Osteoblast (primary cell): ENCODE measurements around the gene LRMDA. TPM values are rescaled to one million over a fixed set of nuclear protein-coding genes. Genes with fewer than 3 reads are reported as not detected.

Experiments
- DNase-seq: peaks from one replicate; pipeline ENCODE4 v3.0.0; 2011; ENCODE audit warnings: low spot score, mixed read lengths; ENCODE audit not compliant: insufficient read length; ENCODE audit errors: missing footprints
- H2AFZ ChIP-seq: 2 replicates; pipeline ENCODE4 v1.6.0; 2011; ENCODE audit warnings: mild to moderate bottlenecking, low read length
- H3K27ac ChIP-seq: 2 replicates; pipeline ENCODE4 v1.5.1; 2011; ENCODE audit warnings: mild to moderate bottlenecking, low read depth, low read length, moderate library complexity
- H3K27me3 ChIP-seq: 2 replicates; pipeline ENCODE4 v1.6.0; 2012; ENCODE audit warnings: mild to moderate bottlenecking, control low read depth, inconsistent platforms, low read length, moderate library complexity; ENCODE audit not compliant: insufficient read depth
- H3K36me3 ChIP-seq: 2 replicates; pipeline ENCODE4 v1.5.1; 2011; ENCODE audit warnings: mild to moderate bottlenecking, low read length, control low read depth, moderate library complexity; ENCODE audit not compliant: insufficient read depth
- H3K4me1 ChIP-seq: 2 replicates; pipeline ENCODE4 v1.5.1; 2011; ENCODE audit warnings: mild to moderate bottlenecking, low read length, control low read depth, moderate library complexity; ENCODE audit not compliant: insufficient read depth
- H3K4me2 ChIP-seq: 2 replicates; pipeline ENCODE4 v1.6.0; 2011; ENCODE audit warnings: mild to moderate bottlenecking, low read length; ENCODE audit not compliant: insufficient read depth
- H3K4me3 ChIP-seq: fragments of 200-600 bp; sonication (generic); 3 replicates; pipeline ENCODE4 v1.5.1; 2012; ENCODE audit warnings: mild to moderate bottlenecking, low read length, inconsistent platforms; ENCODE audit not compliant: insufficient read depth
- H3K79me2 ChIP-seq: 2 replicates; pipeline ENCODE4 v1.6.0; 2012; ENCODE audit warnings: mild to moderate bottlenecking, low read length, control low read depth, inconsistent platforms; ENCODE audit not compliant: insufficient read depth
- H3K9me3 ChIP-seq: 2 replicates; pipeline ENCODE4 v1.5.1; 2011; ENCODE audit warnings: low read depth, low read length, control low read depth
- H4K20me1 ChIP-seq: 2 replicates; pipeline ENCODE4 v1.6.0; 2012; ENCODE audit warnings: mild to moderate bottlenecking, low read length, control low read depth; ENCODE audit not compliant: insufficient read depth
- CTCF ChIP-seq: IDR thresholded peaks from 2 replicates; pipeline ENCODE4 v1.5.1; 2011; ENCODE audit warnings: mild to moderate bottlenecking, low read depth, low read length, moderate library complexity; ENCODE audit errors: extremely low read depth
- total RNA-seq: library from RNA; depleted of rRNA; stranded (reverse); fragments of >200 nt; gene quantifications from 2 replicates; pipeline ENCODE4 v1.2.3, GENCODE V29; 2012

Gene LRMDA
- total RNA-seq, 1 donor: 18.5 TPM

- no peaks in the 10 kb centered on the region for H4K20me1 ChIP-seq
- H3K4me1 ChIP-seq: no peaks in the 10 kb centered on the region
- no peak overlapping the region for H2AFZ ChIP-seq
- no peak for TF ChIP-seq CTCF
- H3K4me2 ChIP-seq: no peak overlapping the region
- no peaks in the 10 kb centered on the region for H3K79me2 ChIP-seq
- H3K27me3 ChIP-seq: peaks cover 8% of the 10 kb centered on the region
- no peaks in the 10 kb centered on the region for H3K36me3 ChIP-seq
- H3K27ac ChIP-seq: no peak overlapping the region
- DNase-seq: no peak
- H3K4me3 ChIP-seq: no peak overlapping the region
- H3K9me3 ChIP-seq: no peaks in the 10 kb centered on the region
These were observed 288.7 kb downstream of the LRMDA start for GRCh38 chr10:75720157-75720556.

GRCh38 chr10:75722020-75722419, 290.6 kb downstream of the LRMDA start:
- no peak for TF ChIP-seq CTCF
- Histone ChIP-seq H3K4me3 (no peak overlapping the region), H4K20me1 (peaks cover 2% of the 10 kb centered on the region), H2AFZ (no peak overlapping the region), H3K9me3 (no peaks in the 10 kb centered on the region), H3K4me2 (no peak overlapping the region), H3K79me2 (no peaks in the 10 kb centered on the region), H3K27me3 (peaks cover 12% of the 10 kb centered on the region), H3K36me3 (no peaks in the 10 kb centered on the region), H3K27ac (no peak overlapping the region), H3K4me1 (no peaks in the 10 kb centered on the region)
- no peak for DNase-seq

DNA sequence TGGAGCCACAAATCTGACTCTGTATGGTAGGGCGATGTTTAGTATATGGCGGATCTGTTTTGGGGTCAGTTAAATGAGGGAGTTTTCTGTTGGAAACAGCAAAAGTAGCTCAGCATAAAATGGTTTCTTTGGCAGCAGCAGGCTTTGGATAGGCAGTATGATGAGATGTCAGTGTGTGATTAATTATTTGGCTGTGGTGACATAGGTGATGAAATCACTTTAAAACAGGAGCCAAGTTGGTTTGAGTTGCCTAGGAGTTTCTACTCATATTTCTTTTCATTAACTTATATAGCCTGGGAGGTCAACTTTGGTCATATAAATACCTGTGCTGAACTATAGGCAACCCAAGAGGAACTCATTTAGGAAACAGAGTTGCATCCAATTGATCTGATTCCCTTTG, 291.2 kb downstream of the LRMDA start:
- no peak overlapping the region for H2AFZ ChIP-seq
- DNase-seq: no peak
- H3K36me3 ChIP-seq: no peaks in the 10 kb centered on the region
- no peak for TF ChIP-seq CTCF
- H3K27me3 ChIP-seq: peaks cover 12% of the 10 kb centered on the region
- H3K4me3 ChIP-seq: no peak overlapping the region
- H3K9me3 ChIP-seq: no peaks in the 10 kb centered on the region
- no peaks in the 10 kb centered on the region for H3K79me2 ChIP-seq
- no peak overlapping the region for H3K4me2 ChIP-seq
- no peaks in the 10 kb centered on the region for H3K4me1 ChIP-seq
- H3K27ac ChIP-seq: no peak overlapping the region
- H4K20me1 ChIP-seq: peaks cover 2% of the 10 kb centered on the region

DNA sequence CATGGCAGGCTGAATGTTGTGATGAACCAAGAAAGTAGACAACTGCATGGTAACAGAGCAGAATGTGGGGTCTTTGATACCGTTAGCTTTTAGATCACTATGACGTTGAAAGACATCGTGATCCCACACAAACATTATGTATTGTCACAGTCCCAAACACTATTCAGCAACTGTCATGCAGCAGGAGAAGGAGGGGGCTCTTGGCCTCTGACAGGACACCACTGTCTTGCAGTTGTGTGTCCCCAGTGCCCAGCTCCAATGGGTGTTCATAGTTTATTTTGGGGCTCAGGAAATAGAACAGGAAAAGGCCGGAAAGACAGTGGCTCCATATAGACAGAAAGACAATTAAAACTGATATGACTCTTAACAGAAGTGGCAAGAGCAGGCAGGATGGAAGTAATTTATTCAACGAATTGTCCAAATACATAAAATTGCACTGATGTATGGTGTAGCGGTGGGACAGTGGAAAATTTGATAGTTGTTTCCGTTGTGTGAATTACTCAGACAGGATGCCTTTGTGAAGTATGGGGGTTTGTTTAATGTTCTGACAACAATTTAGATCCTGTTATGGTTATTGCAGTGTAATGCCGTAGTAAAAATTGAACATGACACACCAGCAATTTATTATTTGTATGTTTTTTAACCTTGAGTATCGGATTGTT, 292.0 kb downstream of the LRMDA start:
- TF ChIP-seq CTCF: no peak
- no peaks in the 10 kb centered on the region for H3K36me3 ChIP-seq
- no peak overlapping the region for H3K4me2 ChIP-seq
- H3K4me1 ChIP-seq: no peaks in the 10 kb centered on the region
- H3K27me3 ChIP-seq: peaks cover 12% of the 10 kb centered on the region
- no peaks in the 10 kb centered on the region for H3K79me2 ChIP-seq
- H3K9me3 ChIP-seq: no peaks in the 10 kb centered on the region
- H3K27ac ChIP-seq: no peak overlapping the region
- H3K4me3 ChIP-seq: no peak overlapping the region
- DNase-seq: no peak
- peaks cover 2% of the 10 kb centered on the region for H4K20me1 ChIP-seq
- no peak overlapping the region for H2AFZ ChIP-seq
